ENCODE measurements around the gene GZMM. TPM values are rescaled to one million over a fixed set of nuclear protein-coding genes. Genes with fewer than 3 reads are reported as not detected.
A peak's percentile ranks its signal among the peaks of the same experiment; 100 is the strongest.

The GZMM gene
- total RNA-seq, 6 donors from 2014 or later = 2.3 to 6.1 (median 3.8) TPM; not detected in 2

GRCh38 chr19:588741-589692 lies 45.2 kb downstream of the GZMM start:
- ATAC-seq (ENCODE audit: low FRiP score in 2 of 2) = no peak
- TF ChIP-seq CTCF (IDR thresholded peaks at IDR 0.05) (no peak), POLR2A (IDR thresholded peaks at IDR 0.05) (no peak), EP300 (IDR thresholded peaks at IDR 0.05) (no peak), POLR2AphosphoS5 (IDR thresholded peaks at IDR 0.05) (no peak)

DNA sequence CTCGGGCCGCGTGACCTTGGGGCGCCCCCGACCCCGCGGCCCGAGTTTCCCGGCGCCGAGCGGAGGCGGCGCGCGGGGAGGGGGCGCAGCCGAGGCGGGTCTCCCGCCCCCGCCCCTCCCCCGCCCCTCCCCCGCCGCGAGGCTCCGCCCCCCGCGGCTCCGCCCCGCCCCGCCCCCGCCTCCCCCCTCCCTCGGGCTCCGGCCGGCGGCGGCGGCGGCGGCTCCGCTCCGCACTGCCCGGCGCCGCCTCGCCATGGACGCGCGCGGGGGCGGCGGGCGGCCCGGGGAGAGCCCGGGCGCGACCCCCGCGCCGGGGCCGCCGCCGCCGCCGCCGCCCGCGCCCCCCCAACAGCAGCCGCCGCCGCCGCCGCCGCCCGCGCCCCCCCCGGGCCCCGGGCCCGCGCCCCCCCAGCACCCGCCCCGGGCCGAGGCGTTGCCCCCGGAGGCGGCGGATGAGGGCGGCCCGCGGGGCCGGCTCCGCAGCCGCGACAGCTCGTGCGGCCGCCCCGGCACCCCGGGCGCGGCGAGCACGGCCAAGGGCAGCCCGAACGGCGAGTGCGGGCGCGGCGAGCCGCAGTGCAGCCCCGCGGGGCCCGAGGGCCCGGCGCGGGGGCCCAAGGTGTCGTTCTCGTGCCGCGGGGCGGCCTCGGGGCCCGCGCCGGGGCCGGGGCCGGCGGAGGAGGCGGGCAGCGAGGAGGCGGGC lies 46.0 kb downstream of the GZMM start, which contains the start of gene HCN2:
HCN2 (plus strand) TSS at position 189 of the 703 bp plus-strand sequence; CDS start at position 254, 65 bp downstream.
- Histone ChIP-seq H3K36me3 (no peaks in the 10 kb centered on the region), H3K4me3 (peak within 1 kb of the TSS in 3 of 4 donors; percentile 15 to 31 (median 18)), H3K4me1 (peaks cover 10 to 34% (median 20%) of the 10 kb centered on the region in 4 donors), H3K9me3 (no peaks in the 10 kb centered on the region), H3K27me3 (peaks cover 3 to 49% (median 32%) of the 10 kb centered on the region in 4 donors), H3K27ac (no peak within 1 kb of the TSS)
- ATAC-seq (ENCODE audit: low FRiP score in 2 of 2) (no peak), DNase-seq (no peak)
- WGBS, 2 donors = no CpG with 5 or more reads among the region's 132 CpGs
- no peak for TF ChIP-seq POLR2AphosphoS5 (IDR thresholded peaks at IDR 0.05)
- TF ChIP-seq POLR2A (IDR thresholded peaks at IDR 0.05) = no peak
- TF ChIP-seq CTCF (IDR thresholded peaks at IDR 0.05) = no peak
- no peak for TF ChIP-seq EP300 (IDR thresholded peaks at IDR 0.05)

More at GRCh38 chr19:588741-589692, 45.2 kb downstream of the GZMM start:
- Histone ChIP-seq H3K4me1 (peaks cover 10 to 38% (median 21%) of the 10 kb centered on the region in 4 donors), H3K9me3 (no peaks in the 10 kb centered on the region), H3K27ac (no peak overlapping the region), H3K27me3 (peaks cover 3 to 49% (median 32%) of the 10 kb centered on the region in 4 donors), H3K36me3 (no peaks in the 10 kb centered on the region), H3K4me3 (peak overlapping the region in 1 of 4 donors; percentile 15)
- peak in 1 of 2 donors; percentile 75 for DNase-seq
- WGBS, 2 donors = 12 to 23% methylated on average over 5 to 40 of the region's 54 CpGs

- no peaks in the 10 kb centered on the region for H3K9me3 ChIP-seq
- DNase-seq = peak in 1 of 2 donors; percentile 84
- TF ChIP-seq POLR2A (IDR thresholded peaks at IDR 0.05) = no peak
- no peak for TF ChIP-seq EP300 (IDR thresholded peaks at IDR 0.05)
- TF ChIP-seq POLR2AphosphoS5 (IDR thresholded peaks at IDR 0.05) = no peak
- no peak for TF ChIP-seq CTCF (IDR thresholded peaks at IDR 0.05)
- ATAC-seq (ENCODE audit: low FRiP score in 2 of 2) = no peak
- peaks cover 10 to 34% (median 20%) of the 10 kb centered on the region in 4 donors for H3K4me1 ChIP-seq
- 1% methylated on average over 15 of the region's 50 CpGs; no CpG with 5 or more reads in 1 of the 2 donors for WGBS, 2 donors
- H3K36me3 ChIP-seq = no peaks in the 10 kb centered on the region
- peaks cover 3 to 49% (median 32%) of the 10 kb centered on the region in 4 donors for H3K27me3 ChIP-seq
- H3K4me3 ChIP-seq = peak overlapping the region in 3 of 4 donors; percentile 6 to 31 (median 18)
- no peak overlapping the region for H3K27ac ChIP-seq
Measured at GRCh38 chr19:590396-590745, 46.5 kb downstream of the GZMM start.

- TF ChIP-seq CTCF (IDR thresholded peaks at IDR 0.05) = no peak
- TF ChIP-seq POLR2AphosphoS5 (IDR thresholded peaks at IDR 0.05) = no peak
- no peak for TF ChIP-seq POLR2A (IDR thresholded peaks at IDR 0.05)
- TF ChIP-seq EP300 (IDR thresholded peaks at IDR 0.05) = no peak
- ATAC-seq (ENCODE audit: low FRiP score in 2 of 2) (no peak), DNase-seq (no peak)
- Histone ChIP-seq H3K9me3 (no peaks in the 10 kb centered on the region), H3K4me1 (peaks cover 10 to 34% (median 20%) of the 10 kb centered on the region in 4 donors), H3K27ac (no peak overlapping the region), H3K27me3 (peaks cover 3 to 49% (median 32%) of the 10 kb centered on the region in 4 donors), H3K36me3 (no peaks in the 10 kb centered on the region), H3K4me3 (peak overlapping the region in 2 of 4 donors; percentile 6 to 31)
- 12 to 14% methylated on average over 5 to 18 of the region's 41 CpGs for WGBS, 2 donors
Measured at GRCh38 chr19:590750-591098, 46.9 kb downstream of the GZMM start.

Data from upper lobe of left lung (tissue), 6 donors.